Neural cell (in vitro differentiated cells): Measurements from ENCODE around the gene SS18L1.

Experiments
- EP300 ChIP-seq: fragments of 450-650 bp; conservative IDR thresholded peaks from 2 replicates; pipeline ENCODE4 v1.6.1; 2014; ENCODE audit warnings: antibody characterized with exemption, mild to moderate bottlenecking, moderate library complexity; ENCODE audit not compliant: poor library complexity, severe bottlenecking
- EZH2 ChIP-seq: fragments of 200-600, 300-800 bp; shearing (Covaris generic), sonication (generic); IDR thresholded peaks from 2 replicates; pipeline ENCODE4 v1.6.1; 2014; ENCODE audit warnings: antibody characterized with exemption, low read length, borderline replicate concordance, mild to moderate bottlenecking; ENCODE audit not compliant: insufficient read depth, poor library complexity, severe bottlenecking
- MXI1 ChIP-seq: fragments of 450-650 bp; conservative IDR thresholded peaks from 2 replicates; pipeline ENCODE4 v1.6.1; 2014; ENCODE audit warnings: antibody characterized with exemption, mild to moderate bottlenecking; ENCODE audit not compliant: poor library complexity, severe bottlenecking
- RAD21 ChIP-seq: fragments of 450-650 bp; conservative IDR thresholded peaks from 2 replicates; pipeline ENCODE4 v1.6.1; 2014; ENCODE audit warnings: antibody characterized with exemption, mild to moderate bottlenecking, moderate library complexity
- TAF1 ChIP-seq: IDR thresholded peaks from 2 replicates; pipeline ENCODE4 v1.6.1; 2012; ENCODE audit warnings: low read depth
- TF ChIP-seq, protein P1 (sequence below): IDR thresholded peaks from 2 replicates; pipeline ENCODE4 v1.6.1; 2012; ENCODE audit warnings: borderline replicate concordance
- TF ChIP-seq, protein P2 (sequence below): fragments of 450-650 bp; IDR thresholded peaks from 2 replicates; pipeline ENCODE4 v1.5.1; 2014; ENCODE audit warnings: antibody characterized with exemption, mild to moderate bottlenecking, moderate library complexity; ENCODE audit not compliant: poor library complexity, severe bottlenecking

DNA sequence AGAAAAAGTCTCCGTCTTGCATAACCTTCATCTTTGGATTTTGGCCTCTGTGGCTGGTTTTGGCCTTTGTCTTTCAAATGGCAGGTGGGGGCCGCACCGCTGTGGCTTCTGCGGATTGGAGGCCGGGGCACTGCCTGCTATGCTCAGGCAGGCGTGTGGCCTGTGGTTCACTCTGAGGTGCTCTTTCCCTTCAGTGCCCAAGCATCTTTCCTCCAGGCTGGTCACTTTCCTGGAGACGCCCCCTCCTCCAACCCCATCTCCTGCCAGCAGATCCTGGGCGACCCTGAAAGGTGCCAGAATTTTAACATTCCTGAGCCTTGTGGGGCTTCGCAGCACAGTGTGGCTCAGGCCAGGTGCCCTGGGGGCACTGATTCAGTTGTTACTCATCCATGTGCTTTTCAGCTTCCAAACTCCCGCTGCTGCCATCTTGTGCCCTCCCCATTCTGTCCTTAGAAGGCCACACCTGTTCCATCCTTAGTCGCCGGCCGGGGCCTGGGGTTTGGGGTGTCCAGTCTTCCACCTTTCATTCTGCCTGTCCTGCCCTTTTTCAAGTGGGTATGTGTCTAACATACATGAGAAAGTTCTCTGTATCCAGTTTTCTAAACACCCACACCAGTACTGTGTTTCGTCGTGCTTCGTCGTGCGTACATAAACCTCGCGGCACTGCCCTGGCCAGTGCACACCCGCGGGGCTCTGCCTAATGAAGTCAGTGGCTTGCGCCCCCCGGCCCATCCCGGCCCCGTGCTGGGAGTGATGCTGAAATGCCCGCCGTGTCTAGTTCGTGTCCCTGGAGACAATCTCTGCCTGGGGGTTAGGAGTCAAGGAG, 12.1 kb downstream of the SS18L1 start:
- no peak for TF ChIP-seq EZH2
- TF ChIP-seq, protein P1, sequence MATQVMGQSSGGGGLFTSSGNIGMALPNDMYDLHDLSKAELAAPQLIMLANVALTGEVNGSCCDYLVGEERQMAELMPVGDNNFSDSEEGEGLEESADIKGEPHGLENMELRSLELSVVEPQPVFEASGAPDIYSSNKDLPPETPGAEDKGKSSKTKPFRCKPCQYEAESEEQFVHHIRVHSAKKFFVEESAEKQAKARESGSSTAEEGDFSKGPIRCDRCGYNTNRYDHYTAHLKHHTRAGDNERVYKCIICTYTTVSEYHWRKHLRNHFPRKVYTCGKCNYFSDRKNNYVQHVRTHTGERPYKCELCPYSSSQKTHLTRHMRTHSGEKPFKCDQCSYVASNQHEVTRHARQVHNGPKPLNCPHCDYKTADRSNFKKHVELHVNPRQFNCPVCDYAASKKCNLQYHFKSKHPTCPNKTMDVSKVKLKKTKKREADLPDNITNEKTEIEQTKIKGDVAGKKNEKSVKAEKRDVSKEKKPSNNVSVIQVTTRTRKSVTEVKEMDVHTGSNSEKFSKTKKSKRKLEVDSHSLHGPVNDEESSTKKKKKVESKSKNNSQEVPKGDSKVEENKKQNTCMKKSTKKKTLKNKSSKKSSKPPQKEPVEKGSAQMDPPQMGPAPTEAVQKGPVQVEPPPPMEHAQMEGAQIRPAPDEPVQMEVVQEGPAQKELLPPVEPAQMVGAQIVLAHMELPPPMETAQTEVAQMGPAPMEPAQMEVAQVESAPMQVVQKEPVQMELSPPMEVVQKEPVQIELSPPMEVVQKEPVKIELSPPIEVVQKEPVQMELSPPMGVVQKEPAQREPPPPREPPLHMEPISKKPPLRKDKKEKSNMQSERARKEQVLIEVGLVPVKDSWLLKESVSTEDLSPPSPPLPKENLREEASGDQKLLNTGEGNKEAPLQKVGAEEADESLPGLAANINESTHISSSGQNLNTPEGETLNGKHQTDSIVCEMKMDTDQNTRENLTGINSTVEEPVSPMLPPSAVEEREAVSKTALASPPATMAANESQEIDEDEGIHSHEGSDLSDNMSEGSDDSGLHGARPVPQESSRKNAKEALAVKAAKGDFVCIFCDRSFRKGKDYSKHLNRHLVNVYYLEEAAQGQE, result no peak
- TF ChIP-seq, protein P2, sequence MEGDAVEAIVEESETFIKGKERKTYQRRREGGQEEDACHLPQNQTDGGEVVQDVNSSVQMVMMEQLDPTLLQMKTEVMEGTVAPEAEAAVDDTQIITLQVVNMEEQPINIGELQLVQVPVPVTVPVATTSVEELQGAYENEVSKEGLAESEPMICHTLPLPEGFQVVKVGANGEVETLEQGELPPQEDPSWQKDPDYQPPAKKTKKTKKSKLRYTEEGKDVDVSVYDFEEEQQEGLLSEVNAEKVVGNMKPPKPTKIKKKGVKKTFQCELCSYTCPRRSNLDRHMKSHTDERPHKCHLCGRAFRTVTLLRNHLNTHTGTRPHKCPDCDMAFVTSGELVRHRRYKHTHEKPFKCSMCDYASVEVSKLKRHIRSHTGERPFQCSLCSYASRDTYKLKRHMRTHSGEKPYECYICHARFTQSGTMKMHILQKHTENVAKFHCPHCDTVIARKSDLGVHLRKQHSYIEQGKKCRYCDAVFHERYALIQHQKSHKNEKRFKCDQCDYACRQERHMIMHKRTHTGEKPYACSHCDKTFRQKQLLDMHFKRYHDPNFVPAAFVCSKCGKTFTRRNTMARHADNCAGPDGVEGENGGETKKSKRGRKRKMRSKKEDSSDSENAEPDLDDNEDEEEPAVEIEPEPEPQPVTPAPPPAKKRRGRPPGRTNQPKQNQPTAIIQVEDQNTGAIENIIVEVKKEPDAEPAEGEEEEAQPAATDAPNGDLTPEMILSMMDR, result no peak
- TF ChIP-seq TAF1, result no peak
- no peak for TF ChIP-seq EP300
- no peak for TF ChIP-seq RAD21
- no peak for TF ChIP-seq MXI1
